ENCODE data around the gene COG5.

- TF ChIP-seq, protein P1, sequence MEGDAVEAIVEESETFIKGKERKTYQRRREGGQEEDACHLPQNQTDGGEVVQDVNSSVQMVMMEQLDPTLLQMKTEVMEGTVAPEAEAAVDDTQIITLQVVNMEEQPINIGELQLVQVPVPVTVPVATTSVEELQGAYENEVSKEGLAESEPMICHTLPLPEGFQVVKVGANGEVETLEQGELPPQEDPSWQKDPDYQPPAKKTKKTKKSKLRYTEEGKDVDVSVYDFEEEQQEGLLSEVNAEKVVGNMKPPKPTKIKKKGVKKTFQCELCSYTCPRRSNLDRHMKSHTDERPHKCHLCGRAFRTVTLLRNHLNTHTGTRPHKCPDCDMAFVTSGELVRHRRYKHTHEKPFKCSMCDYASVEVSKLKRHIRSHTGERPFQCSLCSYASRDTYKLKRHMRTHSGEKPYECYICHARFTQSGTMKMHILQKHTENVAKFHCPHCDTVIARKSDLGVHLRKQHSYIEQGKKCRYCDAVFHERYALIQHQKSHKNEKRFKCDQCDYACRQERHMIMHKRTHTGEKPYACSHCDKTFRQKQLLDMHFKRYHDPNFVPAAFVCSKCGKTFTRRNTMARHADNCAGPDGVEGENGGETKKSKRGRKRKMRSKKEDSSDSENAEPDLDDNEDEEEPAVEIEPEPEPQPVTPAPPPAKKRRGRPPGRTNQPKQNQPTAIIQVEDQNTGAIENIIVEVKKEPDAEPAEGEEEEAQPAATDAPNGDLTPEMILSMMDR (IDR thresholded peaks at IDR 0.05), result no peak
- no peak for TF ChIP-seq POLR2A (IDR thresholded peaks at IDR 0.05)
These were observed 46.6 kb upstream of the COG5 start for GRCh38 chr7:107610323-107610722.

Measured in heart left ventricle (tissue), 13 donors.